ENCODE data around the gene USH2A.

The USH2A gene

DNA sequence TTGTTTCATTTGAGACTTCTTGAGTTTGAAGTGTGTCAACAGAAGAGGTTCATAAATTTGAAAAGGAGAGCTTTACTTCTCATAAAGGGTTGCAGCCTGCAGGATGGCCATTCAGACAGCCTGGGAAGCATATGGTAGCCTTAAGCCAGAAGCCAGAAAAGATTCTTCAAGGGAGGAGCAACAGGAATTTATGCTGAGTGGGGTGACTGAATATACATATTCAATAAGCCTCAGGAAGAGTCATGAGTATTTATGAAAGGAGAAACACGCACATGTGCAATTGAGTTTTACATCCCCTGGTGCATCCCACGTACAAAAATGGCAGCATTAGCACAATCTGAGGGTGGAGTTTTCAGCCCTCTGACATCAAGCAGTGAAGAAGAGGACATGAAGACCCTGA is 565.9 kb downstream of the USH2A start:
- DNase-seq, result no peak

DNA sequence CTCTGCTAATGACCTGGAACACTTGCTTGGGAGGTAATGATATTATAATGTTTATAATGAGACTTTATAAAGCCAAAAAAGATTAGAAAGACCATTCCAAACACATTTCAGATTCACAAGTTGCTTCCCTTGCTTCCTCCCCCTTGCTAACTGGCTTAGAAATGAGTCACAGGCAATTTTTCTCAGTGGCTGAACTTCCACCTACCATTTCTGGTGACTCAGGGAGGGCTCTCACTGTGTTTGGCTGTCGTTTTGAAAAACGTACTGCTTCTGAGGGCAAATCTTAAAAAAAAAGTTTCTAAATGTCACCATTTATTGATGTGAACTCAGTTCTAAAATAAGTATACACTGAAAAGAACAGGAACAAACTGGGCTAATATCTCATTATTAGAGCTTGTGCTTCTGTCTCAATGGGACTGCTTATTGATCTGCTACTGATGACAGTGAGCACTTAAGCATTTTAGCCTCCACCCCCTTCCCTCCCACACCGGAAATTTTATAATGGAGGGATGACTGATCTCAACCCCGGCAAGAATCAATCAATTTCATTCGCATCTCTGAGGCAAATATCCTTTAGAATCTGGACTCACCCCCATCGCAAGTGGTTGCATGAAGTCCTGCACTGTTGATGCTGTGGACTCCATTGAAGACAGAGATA is 577.9 kb downstream of the USH2A start:
- peak; percentile 56 for DNase-seq

DNA sequence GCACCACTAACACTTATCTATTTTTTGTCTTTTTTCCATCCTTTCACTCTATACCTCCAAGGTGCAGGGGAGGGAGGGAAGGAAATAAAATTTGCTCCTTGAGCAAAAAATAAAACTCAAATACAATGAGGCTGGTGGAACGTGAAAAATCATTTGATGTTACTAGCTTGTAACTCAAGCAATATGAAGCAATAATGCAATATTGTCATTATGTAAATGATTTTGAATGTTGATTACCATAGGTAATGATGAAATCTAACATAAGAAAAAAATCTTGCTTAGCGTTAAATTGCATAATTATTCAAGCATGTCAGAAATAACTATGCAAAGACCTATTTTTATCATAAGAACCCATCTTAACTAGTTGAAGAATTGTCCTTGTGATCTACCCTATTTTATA is 578.5 kb downstream of the USH2A start:
- no peak for DNase-seq

DNA sequence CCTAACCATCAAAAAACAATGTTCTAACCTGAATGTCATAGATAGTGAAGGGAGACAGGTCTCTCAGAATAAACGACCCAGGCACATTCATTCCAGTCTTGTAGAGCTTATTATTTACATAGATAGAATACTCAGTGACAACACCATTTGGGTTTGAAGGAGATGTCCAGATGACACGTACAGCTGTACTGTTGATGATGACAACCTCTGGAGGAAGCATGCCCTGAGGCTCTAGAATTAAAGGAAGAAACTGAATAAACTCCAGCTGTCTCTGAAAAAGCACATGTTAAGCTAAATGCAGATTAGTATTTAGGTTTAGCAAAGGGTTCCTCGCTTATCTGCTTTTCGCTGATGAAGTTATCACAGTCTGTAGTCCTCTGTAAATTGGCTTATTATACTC is 579.0 kb downstream of the USH2A start:
- no peak for DNase-seq

DNA sequence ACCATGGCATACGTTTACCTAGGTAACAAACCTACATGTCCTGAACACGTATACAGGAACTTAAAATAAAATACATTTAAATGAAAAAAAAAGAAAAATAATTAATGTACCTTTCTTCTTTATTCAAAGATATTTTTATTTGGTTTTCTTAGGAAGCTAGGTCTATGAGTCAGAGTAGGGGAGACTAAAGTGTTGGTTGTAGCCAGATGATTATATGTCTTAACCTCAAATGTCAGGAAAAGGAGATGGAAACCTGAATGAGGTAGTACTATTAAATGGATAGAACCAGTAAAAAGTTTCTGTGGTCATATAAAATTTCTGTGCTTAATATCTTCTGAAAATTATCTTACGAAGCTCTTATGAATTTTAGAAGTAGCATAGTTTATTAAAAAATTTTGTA is 580.3 kb downstream of the USH2A start:
- no peak for DNase-seq

DNA sequence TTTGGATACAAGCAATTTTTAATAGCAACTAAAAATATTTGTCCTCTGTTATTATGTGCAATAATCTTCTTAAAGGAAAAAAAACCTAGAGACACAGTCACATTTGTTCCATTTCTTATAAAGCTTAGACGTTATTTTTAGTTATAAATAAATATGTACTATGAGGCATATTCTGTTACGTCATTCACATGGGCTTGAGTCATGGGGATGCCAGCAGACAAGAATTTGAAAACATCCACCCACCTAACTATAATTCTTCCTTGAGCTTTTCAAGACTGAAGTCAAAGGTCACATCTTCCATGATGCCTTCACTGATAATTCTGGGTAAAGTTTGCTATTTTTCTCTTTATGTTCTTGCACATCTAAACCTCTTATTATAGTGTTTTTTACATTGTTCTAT is 587.3 kb downstream of the USH2A start:
- DNase-seq, result no peak

DNA sequence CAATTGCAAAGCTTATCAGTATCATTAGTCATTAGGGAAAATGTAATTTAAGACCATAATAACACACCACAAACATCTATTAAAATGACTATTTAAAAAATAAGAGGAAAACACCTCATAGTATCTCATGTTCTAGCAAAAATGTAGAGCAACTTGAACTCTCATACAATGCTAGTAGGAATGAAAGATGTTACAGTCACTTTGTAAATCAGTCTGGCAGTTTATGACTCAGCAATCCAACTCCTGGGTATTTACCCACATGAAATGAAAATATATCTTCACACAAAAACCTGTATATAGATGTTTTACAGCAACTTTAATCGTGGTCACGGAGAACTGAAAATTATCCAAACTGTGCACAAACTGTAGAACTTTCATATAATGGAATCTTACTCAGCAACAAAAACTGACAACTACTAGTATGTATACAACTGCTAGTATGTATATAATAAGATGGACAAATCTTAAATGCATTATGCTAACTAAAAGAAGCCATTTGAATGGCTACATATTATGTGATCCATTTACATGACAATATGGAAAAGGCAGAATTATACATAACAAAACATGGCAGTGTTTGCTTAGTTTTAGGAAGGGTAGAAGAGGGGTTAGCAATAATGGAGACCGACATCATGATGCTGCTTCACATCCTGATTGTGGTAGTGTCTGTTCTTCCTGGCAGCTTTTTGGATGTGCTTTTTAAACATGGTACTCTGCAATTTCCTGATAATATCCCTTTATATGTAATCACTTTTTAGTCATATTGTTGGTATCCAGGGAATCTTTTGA is 589.1 kb downstream of the USH2A start:
- DNase-seq, result no peak

DNA sequence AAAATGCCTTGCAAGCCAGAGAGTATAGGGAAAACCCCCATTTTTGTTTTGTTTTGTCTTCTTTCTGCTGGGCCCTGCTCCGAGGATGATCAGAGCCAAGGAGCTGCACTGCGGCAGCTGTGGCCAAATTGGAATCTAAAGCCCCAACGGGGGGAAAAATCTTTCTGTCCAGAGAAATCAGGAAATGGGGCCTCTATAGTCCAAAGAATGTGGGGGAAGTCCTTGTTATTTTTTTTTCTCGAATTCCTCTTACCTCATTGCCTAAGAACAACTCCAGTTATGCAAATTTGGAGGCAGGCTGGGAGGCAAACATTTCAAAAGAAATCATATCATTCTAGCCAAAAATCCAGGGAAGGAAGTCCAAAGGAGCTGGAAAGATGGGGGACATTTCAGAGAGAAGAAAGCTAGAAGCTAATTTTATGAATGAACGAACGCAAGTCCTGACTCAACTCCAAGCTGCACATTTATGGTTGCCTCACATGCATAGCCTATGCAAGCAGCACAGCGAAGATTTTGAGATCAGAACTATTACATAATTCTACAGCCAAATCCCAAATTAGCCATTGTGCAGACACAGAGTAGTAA is 592.9 kb downstream of the USH2A start:
- no peak for DNase-seq

DNA sequence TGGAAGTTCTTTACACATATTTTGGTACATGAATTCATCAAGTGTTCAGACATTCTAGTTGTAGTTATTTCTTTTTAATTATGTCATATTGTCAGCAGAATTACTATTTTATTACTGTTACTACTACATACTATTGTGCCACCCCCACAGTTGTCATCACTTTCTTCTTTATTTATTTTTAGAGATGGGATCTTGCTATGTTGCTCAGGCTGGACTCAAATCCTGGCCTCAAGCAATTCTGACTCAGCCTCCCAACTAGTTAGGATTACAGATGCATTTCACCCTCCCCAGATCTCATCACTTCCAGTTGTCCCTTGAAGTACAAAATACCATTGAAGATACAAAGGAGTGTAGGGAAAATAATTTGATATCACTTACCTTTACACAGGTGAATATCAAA is 598.2 kb downstream of the USH2A start:
- DNase-seq, result no peak

DNA sequence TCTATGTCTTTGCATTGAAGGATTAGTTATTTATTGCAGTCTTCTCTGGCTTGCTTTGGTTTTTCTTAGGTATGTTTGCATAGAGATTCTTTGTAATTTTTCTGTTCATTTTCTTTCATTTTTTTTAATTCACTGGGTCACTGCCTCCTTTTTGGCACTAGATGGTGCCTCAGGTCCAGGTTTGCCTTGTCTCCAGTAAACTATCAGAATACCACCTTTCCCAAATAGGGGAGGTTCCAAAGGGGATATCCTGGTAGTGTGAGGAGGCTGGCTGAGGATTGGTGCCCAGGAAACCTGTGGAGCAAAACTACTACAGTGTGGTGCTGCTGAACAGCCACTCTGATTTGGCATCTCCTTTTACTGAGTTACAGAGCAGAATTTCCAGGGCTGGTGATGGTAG is 599.0 kb downstream of the USH2A start:
- DNase-seq, result no peak

DNA sequence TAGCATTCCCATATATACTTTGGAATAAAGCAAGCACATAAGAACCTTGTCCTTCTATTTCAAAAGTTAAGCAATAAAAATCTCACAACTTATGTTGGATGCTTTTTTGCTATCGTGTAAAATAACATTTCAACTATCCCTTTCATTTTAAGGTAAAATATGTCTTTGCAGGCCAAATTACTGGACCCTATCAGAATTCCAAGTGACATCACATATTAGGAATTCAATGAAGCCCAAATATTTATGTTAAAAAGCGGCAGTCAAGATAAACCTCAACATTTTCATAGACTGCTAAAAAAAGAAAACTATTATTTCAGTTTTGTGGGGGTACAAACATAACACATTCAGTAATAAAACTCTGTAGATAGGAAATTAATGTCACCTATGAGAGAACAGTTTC is 604.1 kb downstream of the USH2A start:
- DNase-seq, result no peak

DNA sequence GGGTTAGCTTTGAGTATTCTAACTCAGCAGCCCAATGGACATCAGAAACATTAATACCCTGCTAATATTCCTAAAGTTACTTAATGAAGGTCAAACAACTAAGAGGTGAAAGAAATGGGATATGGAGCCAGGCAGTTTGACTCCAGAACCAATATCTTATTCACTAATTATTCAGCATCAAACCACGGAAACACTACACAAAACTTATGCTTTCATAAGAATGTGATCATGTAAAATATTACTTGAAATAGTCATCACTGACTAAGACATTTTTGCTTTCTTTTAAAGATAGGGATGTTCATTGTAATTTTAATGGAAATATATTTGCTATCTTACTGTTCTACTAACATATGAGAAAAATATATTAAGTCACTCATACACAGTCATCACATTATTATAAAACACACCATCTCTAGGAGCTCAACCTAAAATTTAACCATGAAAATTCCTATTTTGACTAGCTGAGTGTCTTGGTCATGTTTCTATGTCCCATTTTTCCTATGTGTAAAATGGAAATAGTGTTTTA is 615.3 kb downstream of the USH2A start:
- DNase-seq, result no peak

DNA sequence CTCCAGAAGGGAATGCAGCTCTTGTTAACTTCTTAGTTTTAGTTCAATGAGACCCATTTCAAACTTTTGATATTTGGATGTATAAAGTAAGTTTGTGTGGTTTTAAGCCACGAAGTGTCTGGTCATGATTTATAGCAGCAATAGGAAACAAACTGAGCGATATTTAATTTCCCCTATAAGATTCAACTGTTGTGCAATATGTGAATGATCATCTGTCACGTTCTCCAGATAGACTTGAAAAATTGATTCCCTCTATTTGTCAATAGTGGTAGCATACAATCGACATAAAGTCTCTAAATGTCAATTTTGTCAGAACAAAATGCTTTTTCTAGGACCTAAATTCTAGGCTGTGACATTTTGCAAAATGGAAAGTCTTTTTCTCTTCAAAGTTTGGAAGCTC is 616.0 kb downstream of the USH2A start:
- no peak for DNase-seq

DNA sequence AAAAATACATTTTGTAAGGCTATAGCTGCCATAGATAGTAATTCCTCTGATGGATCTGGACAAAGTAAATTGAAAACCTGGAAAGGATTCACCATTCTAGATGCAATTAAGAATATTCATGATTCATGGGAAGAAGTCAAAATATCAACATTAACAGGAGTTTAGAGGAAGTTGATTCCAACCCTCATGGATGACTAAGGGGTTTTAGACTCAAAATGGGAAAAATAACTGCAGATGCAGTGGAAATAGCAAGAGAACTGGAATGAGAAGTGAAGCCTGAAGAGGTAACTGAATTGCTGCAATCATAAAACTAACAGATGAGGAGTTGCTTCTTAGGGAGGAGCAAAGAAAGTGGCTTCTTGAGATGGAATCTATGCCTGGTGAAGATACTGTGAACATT is 625.4 kb downstream of the USH2A start:
- no peak for DNase-seq

DNA sequence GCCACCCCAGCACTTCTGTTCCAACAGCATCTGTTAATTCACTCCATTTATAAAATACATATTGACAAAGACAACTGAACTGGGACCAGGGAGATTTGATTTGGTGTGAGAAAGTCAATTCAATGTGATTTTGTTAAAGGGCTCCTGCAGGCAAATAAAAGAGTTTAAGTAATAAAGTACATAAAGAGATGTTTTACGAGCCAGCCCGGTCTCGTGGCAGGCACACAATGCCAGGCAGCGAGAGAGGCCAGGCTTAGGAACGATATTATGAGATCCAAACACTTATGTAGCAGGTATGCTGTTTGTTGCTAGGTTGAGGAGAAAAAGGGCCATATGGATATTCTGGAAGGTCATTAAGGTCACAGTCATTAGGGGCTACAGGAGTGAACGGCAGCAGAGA is 629.1 kb downstream of the USH2A start:
- no peak for DNase-seq

DNA sequence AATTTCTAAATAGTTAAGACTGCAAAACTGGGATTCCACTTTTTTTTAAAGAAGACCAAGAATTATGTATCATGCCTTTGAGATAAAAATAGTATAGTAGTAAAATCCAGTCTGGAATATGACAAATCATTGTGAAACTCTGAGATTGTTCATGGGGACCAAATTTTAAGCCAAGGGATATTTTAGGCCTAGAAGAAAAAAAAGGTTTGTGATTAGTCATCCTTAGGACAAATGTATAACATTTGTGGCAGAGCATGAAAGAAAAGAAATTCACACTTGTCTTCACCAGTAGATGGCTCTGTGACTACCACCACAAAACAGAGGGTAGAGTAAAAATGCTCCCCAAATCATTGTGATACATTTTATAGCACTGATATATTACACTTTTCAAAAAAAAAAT is 630.1 kb downstream of the USH2A start:
- DNase-seq, result no peak

DNA sequence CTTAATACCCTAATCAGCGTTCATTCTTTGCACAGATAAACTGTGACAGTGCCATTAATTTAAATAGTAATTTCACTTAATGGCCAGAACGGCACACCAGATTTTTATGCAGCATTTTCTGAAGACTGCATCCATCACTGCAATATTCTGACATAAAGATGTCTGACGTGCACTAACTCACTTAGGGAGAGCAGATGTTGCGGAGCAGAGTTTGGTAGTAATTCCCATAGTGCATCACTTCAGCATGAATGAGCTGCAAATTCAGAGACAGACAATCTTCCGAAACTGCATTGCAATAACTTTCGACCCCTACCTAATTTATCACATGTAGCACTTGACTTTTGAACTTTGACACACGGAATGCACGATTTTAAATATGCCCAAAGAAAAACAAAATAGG is 630.8 kb downstream of the USH2A start:
- DNase-seq, result no peak

DNA sequence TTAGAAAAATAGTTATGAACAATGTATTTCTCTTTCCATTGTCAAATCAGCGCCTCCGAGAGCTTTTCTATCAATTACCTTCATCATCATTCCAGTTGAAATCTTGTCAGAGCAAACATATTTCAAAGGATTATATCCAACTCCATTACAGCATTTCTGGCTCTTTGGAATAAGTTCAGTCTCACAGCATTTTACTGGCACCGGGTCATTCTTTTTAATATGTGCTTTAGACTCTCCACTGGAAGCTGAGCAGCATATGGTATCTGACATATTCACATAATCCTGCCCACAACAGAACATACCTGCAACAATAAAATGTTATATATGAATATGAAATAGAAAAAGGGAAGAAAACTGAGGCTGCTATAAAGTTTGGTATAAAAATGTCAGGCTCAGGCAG is 633.3 kb downstream of the USH2A start:
- no peak for DNase-seq

DNA sequence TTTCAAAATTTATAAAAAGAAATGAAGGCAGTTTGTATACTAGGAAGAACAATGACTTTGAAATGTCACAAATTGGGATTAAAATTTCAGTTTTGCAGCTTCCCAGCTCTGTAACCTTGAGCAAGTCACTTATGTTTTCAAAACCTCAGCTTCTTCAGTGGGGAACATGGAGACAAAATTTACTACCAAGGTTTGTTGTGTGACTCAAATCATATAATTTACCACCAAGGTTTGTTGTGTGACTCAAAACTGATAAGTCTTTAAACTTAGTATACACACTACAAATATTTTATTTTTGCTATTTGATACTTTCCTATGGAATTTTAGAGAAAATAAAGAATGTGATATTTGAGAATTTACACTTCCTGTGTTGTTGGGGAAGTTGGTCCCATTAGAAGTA is 636.3 kb downstream of the USH2A start:
- DNase-seq, result no peak

DNA sequence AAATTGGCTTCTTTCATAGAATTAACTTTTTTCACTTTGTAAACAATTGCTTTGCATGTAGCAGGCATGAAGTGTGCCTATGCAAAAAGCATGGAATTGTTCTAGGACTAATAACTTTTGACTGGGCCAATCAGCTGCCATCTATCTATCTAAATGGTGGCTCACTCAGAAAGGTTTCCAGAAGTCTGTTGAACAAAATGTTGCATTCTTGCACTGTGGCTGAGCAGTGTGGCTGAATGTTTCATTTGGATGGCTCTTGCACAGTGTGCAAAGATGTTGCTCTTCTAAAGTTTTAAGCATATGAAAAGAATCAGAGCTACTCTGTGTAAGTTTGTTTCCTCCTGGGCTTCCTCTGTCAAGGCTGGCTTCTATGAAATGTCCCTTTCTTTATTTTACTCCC is 642.6 kb downstream of the USH2A start:
- DNase-seq, result no peak

DNA sequence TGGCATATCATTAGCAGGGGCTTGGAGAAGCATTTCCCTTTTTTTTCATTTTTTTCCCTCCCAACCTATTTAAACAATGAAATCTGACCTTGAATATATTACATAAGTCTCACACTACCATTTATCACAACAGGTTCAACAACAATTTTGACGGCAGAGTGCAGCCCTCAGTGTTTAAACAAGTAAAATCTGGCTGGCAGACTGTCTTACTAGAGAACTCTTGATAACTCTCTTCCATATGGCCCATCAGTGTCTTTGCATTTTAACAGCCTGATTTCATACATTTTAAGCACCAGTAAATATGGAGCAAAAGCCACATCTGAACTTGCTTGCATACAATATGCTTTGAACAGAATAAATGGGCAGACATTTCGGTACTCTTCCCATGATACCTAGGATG is 643.1 kb downstream of the USH2A start:
- DNase-seq, result no peak

DNA sequence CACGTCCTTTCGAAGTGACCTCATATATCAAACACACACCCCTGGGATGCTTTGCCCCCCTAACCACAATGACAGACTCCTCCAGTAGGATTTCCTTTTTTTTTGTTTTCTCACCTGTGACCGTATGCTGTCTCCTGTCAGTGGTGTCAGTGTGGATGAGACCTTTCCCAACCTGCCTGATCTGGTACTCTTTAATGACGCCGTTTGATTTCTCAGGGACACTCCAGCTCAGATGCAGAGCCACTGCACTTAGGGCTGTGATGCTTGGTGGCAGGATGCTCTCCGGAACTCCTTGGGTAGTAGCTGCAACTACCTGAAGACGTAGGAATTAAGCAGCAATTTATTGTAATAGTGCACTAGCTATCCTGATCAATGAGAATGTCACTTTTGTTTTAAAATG is 643.5 kb downstream of the USH2A start:
- no peak for DNase-seq

DNA sequence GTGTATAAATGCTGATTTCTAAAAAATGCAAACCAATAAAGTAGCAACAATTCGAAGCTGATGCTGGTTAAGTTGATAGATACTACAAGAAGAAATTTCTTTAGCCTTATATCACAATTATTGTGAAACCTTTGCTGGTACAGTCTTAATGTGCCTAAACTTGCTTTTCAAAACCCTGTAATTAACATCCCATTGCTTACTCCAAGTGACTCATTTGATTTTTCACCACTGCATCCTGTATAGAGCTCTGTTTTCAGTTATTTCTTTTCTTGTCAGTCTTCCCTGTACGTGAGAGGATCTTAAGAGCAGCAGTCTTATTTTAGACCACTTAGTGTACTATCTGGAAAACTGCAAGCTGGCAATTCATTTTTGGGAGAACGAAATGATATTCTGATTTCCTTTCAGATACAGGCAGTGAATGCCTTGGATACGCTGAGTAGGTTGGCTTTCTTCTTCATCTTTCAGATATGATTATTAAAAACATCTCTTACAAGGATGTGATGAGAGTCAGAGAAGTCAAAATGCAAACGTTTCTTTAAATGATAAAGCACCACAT is 645.8 kb downstream of the USH2A start:
- no peak for DNase-seq

DNA sequence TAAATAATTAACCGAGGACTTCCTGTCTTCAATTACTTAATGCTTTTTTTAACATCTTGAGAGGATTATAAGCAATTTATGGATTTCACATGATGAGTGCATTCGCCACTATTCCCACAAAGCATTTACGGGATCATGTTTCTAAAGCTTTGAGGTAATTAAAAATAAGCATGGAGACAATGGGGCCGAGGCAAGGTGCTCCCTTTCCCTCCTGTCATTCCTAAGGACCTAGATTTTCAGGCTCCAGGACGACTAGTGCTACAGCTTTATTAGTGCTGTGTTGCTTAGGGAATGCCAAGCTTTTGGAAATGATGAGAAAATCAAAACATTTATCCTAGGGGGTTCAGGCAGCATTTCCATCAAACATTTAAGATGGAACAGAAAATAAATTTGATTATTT is 646.9 kb downstream of the USH2A start:
- no peak for DNase-seq
